Ishikawa (cell line): Measurements from ENCODE around the gene MARK3.

ENCODE experiments used
- CREB1 ChIP-seq: IDR thresholded peaks from 2 replicates; pipeline ENCODE4 v1.6.1; 2012; ENCODE audit warnings: low read depth
- EGR1 ChIP-seq: IDR thresholded peaks from 2 replicates; pipeline ENCODE4 v1.6.1; 2012
- EP300 ChIP-seq: IDR thresholded peaks from 2 replicates; pipeline ENCODE4 v1.6.1; 2012; ENCODE audit warnings: borderline replicate concordance
- MAX ChIP-seq: IDR thresholded peaks from 2 replicates; pipeline ENCODE4 v1.6.1; 2012
- RAD21 ChIP-seq: IDR thresholded peaks from 2 replicates; pipeline ENCODE4 v1.6.1; 2012; ENCODE audit warnings: low read depth
- REST ChIP-seq: IDR thresholded peaks from 2 replicates; pipeline ENCODE4 v1.6.1; 2012; ENCODE audit warnings: low read depth, mild to moderate bottlenecking
- TAF1 ChIP-seq: IDR thresholded peaks from 2 replicates; pipeline ENCODE4 v1.6.1; 2012; ENCODE audit warnings: low read depth, mild to moderate bottlenecking
- TEAD4 ChIP-seq: IDR thresholded peaks from 2 replicates; pipeline ENCODE4 v1.6.1; 2012
- ZBTB7A ChIP-seq: IDR thresholded peaks from 2 replicates; pipeline ENCODE4 v1.6.1; 2012; ENCODE audit warnings: low read depth

- TF ChIP-seq ZBTB7A (no peak), CREB1 (no peak), TEAD4 (no peak), EGR1 (no peak), RAD21 (no peak), MAX (no peak), EP300 (no peak), REST (no peak), TAF1 (no peak)
Measured at GRCh38 chr14:103495854-103496253, 110.6 kb downstream of the MARK3 start.
